ENCODE results near the gene RALGAPA1. TPM values are rescaled to one million over a fixed set of nuclear protein-coding genes. Genes with fewer than 3 reads are reported as not detected.

The RALGAPA1 gene
- polyA plus RNA-seq, 1 of the 3 experiments (the other 2 are of a cell fraction): 3.6 TPM

DNA sequence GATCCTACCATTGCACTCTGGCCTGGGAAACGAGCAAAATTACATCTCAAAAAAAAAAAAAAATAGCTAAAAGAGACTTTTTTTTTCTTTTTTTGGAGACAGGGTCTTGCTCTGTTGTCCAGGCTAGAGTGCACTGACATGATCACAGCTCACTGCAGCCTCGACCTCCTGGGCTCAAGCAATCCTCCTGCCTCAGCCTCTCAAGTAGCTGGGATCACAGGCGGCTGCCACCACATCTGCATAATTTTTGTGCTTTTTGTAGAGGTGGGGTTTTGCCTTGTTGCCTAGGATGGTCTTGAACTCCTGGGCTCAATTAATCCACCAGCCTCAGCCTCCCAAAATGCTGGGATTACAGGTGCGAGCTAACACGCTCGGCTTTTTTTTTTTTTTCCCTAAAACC is 11.3 kb downstream of the RALGAPA1 start:
- Histone ChIP-seq H2AFZ (ENCODE audit: low read depth) (no peak overlapping the region), H3K9me2 (no peaks in the 10 kb centered on the region), H3K27ac (ENCODE audit: low read depth in 2 of 2, low read length in 1 of 2) (no peak overlapping the region), H3K9me3 (no peaks in the 10 kb centered on the region), H3K27me3 (ENCODE audit: insufficient read depth) (no peaks in the 10 kb centered on the region), H3K4me3 (ENCODE audit: low read depth in 2 of 2, low read length in 1 of 2) (no peak overlapping the region), H3K36me3 (replicated peaks in 1 of 2; ENCODE audit: control insufficient read depth in 1 of 2, insufficient read depth in 2 of 2, low read length in 1 of 2) (no peaks in the 10 kb centered on the region), H3K4me1 (ENCODE audit: control insufficient read depth in 1 of 2, insufficient read depth in 2 of 2, low read depth in 1 of 2, low read length in 1 of 2) (no peaks in the 10 kb centered on the region), H3K79me2 (ENCODE audit: insufficient read depth) (peaks cover 56% of the 10 kb centered on the region), H4K20me1 (ENCODE audit: insufficient read depth) (peaks cover 12% of the 10 kb centered on the region; the same call in 1 of the 2 replicates), H3K9ac (no peak overlapping the region), H3F3A (replicated peaks; ENCODE audit: insufficient read depth) (peaks cover 2% of the 10 kb centered on the region), H3K4me2 (no peak overlapping the region)
- DNase-seq: no peak
- WGBS (ENCODE audit: low lambda C conversion rate): 89% methylated on average over 6 of the region's 6 CpGs
- ChIA-PET POLR2A (interaction anchor here (0.9 kb wide), 1 partner anchor 264 kb away, joined by 3 read pairs; the partner anchor contains the start of gene INSM2), CTCF (interaction anchor here (1.1 to 1.2 kb wide), 2 partner anchors 20 to 24 kb away, joined by 3 to 4 read pairs; no protein-coding TSS in a partner anchor)
- no peak for TF ChIP-seq EP300 (IDR thresholded peaks at IDR 0.05; ENCODE audit: borderline replicate concordance in 1 of 2, low read depth in 1 of 2, low read length in 1 of 2)
- no peak for TF ChIP-seq RFX5 (IDR thresholded peaks at IDR 0.05; ENCODE audit: low read length)

DNA sequence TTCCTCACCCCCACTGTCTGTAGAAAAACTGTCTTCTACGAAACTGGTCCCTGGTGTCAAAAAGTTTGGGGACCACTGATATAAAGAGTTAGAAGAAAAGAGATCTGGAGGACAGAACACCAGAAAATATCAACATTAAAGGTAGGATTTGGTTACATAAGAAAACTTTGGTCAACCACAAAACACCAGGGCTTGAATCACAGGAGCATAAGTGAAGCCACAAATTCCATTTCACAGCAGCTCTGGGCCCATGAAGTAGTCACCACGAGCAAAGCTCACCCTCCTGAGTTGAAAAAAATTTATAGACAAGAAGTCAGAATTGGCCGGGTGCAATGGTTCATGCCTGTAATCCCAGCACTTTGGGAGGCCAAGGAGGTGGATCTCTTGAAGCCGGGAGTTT is 19.4 kb downstream of the RALGAPA1 start:
- Histone ChIP-seq H3K27me3 (ENCODE audit: insufficient read depth) (no peaks in the 10 kb centered on the region), H3K79me2 (ENCODE audit: insufficient read depth) (peaks cover 14% of the 10 kb centered on the region), H3K36me3 (replicated peaks in 1 of 2; ENCODE audit: control insufficient read depth in 1 of 2, insufficient read depth in 2 of 2, low read length in 1 of 2) (no peaks in the 10 kb centered on the region), H3K27ac (ENCODE audit: low read depth in 2 of 2, low read length in 1 of 2) (no peak overlapping the region), H2AFZ (ENCODE audit: low read depth) (no peak overlapping the region), H3K4me2 (no peak overlapping the region), H3K9me3 (no peaks in the 10 kb centered on the region), H3K4me1 (ENCODE audit: control insufficient read depth in 1 of 2, insufficient read depth in 2 of 2, low read depth in 1 of 2, low read length in 1 of 2) (no peaks in the 10 kb centered on the region), H4K20me1 (ENCODE audit: insufficient read depth) (0 out of 2 replicates have a peak, but pooled peaks cover 6% of the 10 kb centered on the region), H3F3A (replicated peaks; ENCODE audit: insufficient read depth) (no peaks in the 10 kb centered on the region), H3K4me3 (ENCODE audit: low read depth in 2 of 2, low read length in 1 of 2) (no peak overlapping the region), H3K9me2 (no peaks in the 10 kb centered on the region), H3K9ac (no peak overlapping the region)
- CTCF ChIA-PET: interaction anchor here (0.9 kb wide), 1 partner anchor 11 kb away, joined by 3 read pairs; no protein-coding TSS in a partner anchor
- 73% methylated on average over 4 of the region's 4 CpGs for WGBS (ENCODE audit: low lambda C conversion rate)
- TF ChIP-seq, protein P1, sequence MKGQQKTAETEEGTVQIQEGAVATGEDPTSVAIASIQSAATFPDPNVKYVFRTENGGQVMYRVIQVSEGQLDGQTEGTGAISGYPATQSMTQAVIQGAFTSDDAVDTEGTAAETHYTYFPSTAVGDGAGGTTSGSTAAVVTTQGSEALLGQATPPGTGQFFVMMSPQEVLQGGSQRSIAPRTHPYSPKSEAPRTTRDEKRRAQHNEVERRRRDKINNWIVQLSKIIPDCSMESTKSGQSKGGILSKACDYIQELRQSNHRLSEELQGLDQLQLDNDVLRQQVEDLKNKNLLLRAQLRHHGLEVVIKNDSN (IDR thresholded peaks at IDR 0.05; ENCODE audit: borderline replicate concordance, low read depth): no peak
- POLR2A ChIA-PET: no interaction called here
- DNase-seq: no peak

DNA sequence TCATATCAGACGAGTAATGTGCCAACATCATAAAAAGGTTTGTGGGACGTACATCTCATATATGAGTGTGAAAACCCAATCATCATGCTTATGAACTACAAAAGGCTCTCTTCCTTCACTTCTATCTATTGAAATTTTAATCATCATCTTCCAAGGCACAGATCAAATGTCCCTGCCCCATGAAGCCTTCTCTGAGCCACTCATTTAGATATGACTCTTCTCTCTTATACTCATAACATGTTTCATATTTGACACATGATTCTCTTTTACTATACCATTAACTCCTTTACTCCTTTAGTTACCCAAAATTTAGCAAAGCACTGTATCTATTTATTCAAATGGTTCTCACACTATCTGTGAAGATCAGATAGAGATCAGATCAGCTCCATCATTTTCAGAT is 22.2 kb downstream of the RALGAPA1 start:
- H3F3A ChIP-seq (replicated peaks; ENCODE audit: insufficient read depth): no peaks in the 10 kb centered on the region
- CTCF ChIA-PET: no interaction called here
- no peak for DNase-seq
- peaks cover under 1% of the 10 kb centered on the region; the same call in 1 of the 2 replicates for H3K9me3 ChIP-seq
- no peak for TF ChIP-seq GABPA (IDR thresholded peaks at IDR 0.05; ENCODE audit: low read depth)
- TF ChIP-seq CHD2 (IDR thresholded peaks at IDR 0.05; ENCODE audit: low read length, partially characterized antibody): no peak
- no peak for TF ChIP-seq SMC3 (IDR thresholded peaks at IDR 0.05; ENCODE audit: low read depth, low read length)
- no peaks in the 10 kb centered on the region for H3K4me1 ChIP-seq (ENCODE audit: control insufficient read depth in 1 of 2, insufficient read depth in 2 of 2, low read depth in 1 of 2, low read length in 1 of 2)
- H3K9ac ChIP-seq: no peak overlapping the region
- H3K27me3 ChIP-seq (ENCODE audit: insufficient read depth): no peaks in the 10 kb centered on the region
- POLR2A ChIA-PET: no interaction called here
- peaks cover 16% of the 10 kb centered on the region for H3K79me2 ChIP-seq (ENCODE audit: insufficient read depth)
- H3K4me3 ChIP-seq (ENCODE audit: low read depth in 2 of 2, low read length in 1 of 2): no peak overlapping the region
- H3K27ac ChIP-seq (ENCODE audit: low read depth in 2 of 2, low read length in 1 of 2): no peak overlapping the region
- no peaks in the 10 kb centered on the region for H3K9me2 ChIP-seq
- no peak overlapping the region for H2AFZ ChIP-seq (ENCODE audit: low read depth)
- no peak overlapping the region for H3K4me2 ChIP-seq
- peaks cover 0 to 5% of the 10 kb centered on the region in 2 experiments for H3K36me3 ChIP-seq (replicated peaks in 1 of 2; ENCODE audit: control insufficient read depth in 1 of 2, insufficient read depth in 2 of 2, low read length in 1 of 2)
- 90% methylated on average over 2 of the region's 2 CpGs for WGBS (ENCODE audit: low lambda C conversion rate)
- 0 out of 2 replicates have a peak, but pooled peaks cover 6% of the 10 kb centered on the region for H4K20me1 ChIP-seq (ENCODE audit: insufficient read depth)
